ENCODE data around the gene RXFP2.

RXFP2 gene

DNA sequence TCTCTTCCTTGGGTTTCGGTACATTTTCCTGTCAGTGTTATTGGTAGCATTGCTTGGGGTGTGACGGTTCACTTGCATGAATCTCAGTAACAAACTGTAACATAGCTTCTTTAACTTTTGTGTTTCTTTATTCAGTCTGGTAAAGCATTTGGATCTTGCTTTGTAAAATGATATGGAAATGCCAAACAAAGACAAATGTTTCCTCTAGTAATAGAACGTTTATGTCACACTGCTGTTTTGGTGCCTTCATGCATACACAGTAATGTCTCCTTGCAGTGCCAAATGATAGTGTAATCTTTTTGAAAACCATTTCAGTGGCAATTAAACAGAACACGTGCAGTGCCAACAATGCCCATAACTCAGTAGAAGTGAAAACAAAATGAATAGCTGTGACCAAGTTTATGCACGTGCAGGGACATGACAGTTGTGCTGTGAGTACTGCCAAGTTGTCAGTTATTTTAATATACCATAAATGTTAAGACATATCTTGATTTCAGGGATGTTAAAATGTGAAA, 110.8 kb downstream of the RXFP2 start:
- TF ChIP-seq, protein P1, sequence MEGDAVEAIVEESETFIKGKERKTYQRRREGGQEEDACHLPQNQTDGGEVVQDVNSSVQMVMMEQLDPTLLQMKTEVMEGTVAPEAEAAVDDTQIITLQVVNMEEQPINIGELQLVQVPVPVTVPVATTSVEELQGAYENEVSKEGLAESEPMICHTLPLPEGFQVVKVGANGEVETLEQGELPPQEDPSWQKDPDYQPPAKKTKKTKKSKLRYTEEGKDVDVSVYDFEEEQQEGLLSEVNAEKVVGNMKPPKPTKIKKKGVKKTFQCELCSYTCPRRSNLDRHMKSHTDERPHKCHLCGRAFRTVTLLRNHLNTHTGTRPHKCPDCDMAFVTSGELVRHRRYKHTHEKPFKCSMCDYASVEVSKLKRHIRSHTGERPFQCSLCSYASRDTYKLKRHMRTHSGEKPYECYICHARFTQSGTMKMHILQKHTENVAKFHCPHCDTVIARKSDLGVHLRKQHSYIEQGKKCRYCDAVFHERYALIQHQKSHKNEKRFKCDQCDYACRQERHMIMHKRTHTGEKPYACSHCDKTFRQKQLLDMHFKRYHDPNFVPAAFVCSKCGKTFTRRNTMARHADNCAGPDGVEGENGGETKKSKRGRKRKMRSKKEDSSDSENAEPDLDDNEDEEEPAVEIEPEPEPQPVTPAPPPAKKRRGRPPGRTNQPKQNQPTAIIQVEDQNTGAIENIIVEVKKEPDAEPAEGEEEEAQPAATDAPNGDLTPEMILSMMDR (IDR thresholded peaks at IDR 0.05) = no peak

DNA sequence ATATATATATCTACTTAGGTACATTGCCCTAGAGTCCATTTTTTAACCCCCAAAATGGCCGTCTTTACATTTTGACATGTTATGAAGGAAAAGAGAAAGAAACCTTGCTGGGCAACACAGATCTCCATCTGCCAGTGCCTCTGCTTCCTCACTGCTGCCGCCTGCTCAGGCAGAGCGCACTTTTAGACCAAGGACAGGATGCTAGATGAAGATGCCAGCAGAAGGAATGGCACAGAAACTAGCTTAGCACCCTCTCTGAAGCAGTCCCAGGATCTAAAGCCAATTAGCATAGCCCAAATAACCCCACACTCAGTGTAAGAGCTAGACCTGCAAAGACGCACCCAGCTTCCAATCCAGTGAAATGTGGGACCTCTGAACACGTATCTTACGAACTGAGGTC, 111.9 kb downstream of the RXFP2 start:
- TF ChIP-seq, protein P1 (IDR thresholded peaks at IDR 0.05) = no peak
